NCI-H1436 treated with DMSO at 0.1 percent for 48 hours (cell line): Measurements from ENCODE around the gene ADAMTS15.

Source experiments
- DNase-seq: peaks from one replicate; lab custom pipeline; 2025; lab: John Stamatoyannopoulos, UW

ADAMTS15 gene

GRCh38 chr11:130478881-130479280 lies 30.4 kb downstream of the ADAMTS15 start:
- no peak for DNase-seq

- DNase-seq: no peak
Measured at GRCh38 chr11:130480186-130480585, 31.7 kb downstream of the ADAMTS15 start.

DNA sequence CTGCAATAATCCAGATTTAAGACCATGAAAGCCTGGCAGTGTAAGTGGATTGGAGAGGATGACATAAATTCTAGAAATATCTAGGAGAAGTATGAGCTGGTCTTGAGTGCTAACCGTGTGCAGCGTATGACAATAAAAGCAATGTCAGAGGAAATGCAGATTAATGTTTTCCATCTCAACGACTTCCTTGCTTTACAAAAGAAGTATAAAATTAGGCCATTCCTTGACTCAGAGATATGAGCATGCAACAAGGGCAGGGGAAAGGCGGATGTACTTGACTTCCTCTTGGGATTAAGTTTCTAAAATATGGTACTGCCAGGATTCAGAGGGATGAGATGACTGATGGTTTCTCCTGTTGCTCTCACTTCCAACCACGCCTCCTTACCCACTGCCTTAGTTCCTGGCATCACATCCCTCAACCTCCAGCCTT lies 32.3 kb downstream of the ADAMTS15 start:
- DNase-seq: no peak

- DNase-seq: no peak
Measured at GRCh38 chr11:130483124-130483523, 34.7 kb downstream of the ADAMTS15 start.

DNA sequence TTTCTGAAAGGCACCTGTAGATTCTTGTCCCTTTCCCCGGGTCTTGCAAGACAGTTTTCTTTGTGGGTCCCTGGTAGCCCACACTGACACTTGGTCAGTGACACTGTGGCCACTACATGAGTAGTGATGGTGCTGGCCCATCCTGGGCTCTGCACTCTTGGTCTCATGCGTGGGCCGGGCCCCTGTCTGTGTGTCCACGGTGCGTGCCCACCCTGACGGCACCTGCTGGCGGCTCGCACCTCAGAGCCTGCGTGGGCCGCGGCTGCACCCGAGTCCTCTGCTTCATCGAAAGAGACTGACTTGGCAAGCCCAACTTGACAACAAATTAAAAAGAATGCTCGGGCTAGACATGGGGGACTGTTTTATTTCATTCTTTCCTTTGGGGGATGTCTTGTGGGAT lies 37.5 kb downstream of the ADAMTS15 start:
- DNase-seq: no peak

DNA sequence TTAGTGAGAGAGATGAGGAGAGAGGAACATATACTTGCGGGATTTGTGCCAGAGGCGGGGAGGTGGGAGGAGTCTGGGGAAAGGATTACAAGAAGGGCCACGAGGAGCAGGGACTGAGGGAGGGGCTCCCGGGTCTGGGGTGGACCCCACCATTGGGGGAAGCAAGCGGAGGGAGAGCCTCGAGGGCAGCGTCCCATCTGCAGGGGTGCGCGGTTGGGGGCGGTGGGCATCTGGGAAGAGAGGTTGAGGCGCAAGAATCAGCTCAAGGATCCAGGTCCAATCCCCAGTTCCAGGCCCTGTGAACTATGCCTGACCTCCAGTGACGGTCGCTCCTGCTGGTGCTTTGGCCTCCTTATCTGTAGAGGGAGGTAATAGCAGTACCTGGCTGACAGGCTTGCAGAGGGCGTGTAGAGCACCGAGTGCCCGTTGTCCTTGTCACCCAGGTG lies 38.0 kb downstream of the ADAMTS15 start:
- DNase-seq: no peak

- DNase-seq: no peak
Measured at GRCh38 chr11:130486987-130487923, 38.8 kb downstream of the ADAMTS15 start.

DNA sequence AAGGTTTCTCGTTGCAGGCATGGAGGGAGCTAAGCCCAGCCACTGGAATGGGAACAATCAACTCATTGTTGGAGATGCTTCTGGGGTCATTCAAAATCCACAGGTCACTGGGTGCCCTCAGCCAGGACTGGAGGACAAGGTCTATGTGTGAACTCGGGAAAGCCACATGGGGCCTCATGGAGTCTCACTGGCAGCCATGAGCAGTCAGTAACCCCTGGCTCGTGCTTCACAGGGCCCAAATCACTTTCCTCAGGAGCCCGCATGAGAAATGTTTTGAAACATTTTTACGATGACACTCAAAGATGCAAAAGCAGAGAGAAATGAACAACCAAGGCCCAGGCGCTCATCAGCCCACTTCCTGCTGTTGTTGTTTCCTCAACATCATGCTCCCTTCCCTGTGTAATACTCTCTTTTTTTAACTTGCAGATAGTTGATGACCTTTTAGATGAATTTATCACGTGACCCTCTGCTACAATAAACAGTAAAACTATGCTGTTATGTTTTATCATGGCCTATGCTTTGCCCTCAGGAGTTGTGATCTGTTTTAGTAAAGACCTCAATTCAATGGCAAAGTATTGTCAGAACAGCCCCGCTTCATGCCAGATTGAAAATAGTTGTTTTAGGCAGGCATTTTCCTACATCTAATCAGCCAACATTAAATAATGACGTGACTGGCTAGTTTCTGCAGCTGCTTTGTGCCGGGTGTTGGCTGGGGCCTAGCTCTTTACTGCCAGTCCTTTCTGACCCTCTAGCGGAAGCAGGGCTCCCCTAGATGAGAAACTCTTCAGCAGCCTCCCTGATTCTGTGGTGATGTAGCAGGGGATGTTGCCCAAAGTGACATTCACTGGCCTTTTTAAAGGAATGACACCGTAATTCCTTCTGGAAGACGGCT lies 39.7 kb downstream of the ADAMTS15 start:
- no peak for DNase-seq

- DNase-seq: no peak
Measured at GRCh38 chr11:130488848-130489584, 40.6 kb downstream of the ADAMTS15 start.

DNA sequence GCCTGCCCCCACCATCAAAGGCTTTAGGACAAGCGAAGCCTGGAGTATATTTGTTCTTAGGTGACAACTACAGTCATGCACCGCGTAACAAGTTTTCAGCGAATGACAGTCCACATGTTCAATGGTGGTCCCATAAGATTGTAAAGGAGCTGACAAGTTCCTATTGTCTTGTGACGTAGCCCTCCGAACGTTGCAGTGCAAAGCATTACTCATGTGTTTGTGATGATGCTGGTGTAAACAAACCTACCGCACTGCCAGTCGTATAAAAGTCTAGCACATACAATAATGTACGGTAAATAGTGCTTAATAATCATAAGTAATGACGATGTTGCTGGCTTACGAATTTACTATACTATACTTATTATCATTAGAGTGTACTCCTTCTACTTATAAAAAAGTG lies 41.3 kb downstream of the ADAMTS15 start:
- no peak for DNase-seq

GRCh38 chr11:130490682-130491449 lies 42.4 kb downstream of the ADAMTS15 start:
- DNase-seq: no peak

DNA sequence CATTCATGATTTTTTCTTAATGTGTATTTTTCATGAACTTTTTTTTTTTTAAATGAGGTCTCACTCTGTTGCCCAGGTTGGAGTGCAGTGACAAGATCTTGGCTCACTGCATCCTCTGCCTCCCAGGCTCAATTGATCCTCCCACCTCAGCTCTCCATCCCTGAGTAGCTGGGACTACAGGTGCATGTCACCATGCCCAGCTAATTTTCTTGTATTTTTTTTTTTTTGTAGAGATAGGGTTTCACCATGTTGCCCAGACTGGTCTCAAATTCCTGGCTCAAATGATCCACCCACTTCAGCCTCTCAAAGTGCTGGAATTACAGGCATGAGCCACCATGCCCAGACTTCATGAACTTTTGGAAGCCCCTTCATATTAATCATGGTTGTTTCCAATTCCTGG lies 49.7 kb downstream of the ADAMTS15 start:
- no peak for DNase-seq

DNA sequence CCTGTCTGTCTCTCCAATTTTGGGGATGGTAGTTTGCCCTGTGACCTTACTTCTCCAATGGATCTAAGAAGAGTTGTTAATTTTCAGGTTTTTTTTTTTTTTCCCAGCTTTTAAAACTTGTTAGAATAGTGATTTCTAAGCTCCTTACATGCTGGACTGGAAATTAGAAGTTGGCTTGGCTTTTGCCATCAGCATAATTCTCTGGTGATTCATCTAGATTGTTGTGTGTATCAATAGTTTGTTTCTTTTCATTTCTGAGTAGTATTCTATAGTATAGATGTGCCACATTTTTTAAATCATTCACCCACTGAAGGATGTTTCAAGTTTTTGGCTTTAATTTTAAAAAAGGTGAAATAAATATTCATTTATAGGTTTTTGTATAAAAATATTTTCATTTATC lies 51.4 kb downstream of the ADAMTS15 start:
- DNase-seq: no peak

DNA sequence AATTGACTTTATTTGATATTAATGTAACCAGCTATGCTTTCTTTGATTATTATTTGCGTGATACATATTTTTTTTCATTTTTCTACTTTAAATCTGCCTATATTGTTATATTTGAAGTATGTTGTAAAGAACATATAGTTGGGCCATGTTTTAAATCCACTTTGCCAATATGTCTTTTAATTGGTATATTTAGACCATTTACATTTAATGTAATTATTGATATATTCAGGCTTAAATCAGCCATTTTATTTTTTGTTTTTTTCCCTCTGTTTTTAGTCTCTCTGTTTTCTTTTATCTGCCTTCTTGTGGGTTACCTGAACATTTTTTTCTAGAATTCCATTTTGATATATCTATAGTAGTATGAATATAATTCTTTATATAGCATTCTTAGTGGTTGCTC lies 55.9 kb downstream of the ADAMTS15 start:
- DNase-seq: no peak

GRCh38 chr11:130508913-130509312 lies 60.5 kb downstream of the ADAMTS15 start:
- DNase-seq: no peak

DNA sequence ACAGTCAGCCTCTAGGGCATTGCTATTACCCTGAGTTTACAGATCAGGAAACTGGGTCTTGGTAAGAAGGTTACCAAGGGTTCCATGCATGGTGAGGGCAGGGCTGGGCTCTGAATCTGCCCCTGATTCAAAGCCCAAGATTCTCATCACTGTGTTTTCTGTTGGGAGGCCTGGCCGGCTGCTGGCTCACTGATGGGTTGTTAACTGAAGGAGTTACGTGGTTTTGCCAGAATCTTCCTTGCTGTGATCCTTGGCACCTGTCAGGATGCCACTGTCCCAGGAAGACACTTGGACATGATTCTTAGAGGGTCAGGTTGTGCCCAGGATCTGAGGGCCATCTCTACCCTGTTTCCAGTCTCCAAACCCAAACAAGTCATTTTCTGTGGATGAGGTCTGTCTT lies 61.5 kb downstream of the ADAMTS15 start:
- no peak for DNase-seq

DNA sequence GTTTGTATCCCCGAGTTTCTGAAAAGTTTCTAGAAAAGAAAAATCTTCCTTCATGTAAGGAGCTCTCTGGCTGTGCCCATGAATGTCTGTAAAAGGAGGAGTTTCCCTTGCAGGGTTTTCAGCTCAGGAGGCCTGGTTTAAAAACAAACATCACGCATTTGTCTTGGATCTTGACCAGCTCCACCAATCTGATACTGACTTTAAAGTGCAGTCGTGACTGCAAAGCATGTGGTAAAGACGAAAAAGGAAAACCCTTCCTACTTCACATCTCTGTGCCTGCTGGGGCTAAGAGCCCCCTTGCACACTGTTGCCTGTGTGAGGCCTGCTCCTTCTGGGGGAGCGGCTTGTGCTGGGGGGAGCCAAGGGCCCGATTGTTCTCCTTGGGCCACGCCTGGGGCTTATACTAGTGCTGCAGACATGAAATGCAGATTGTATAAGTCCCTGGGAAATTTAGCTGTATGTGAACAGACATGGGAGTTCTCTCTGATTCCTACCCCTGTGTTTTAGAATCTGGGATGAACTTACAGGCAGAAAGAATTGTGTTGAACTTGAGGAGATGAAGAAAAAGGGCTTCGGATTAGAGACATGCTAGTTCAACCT lies 62.1 kb downstream of the ADAMTS15 start:
- DNase-seq: no peak

DNA sequence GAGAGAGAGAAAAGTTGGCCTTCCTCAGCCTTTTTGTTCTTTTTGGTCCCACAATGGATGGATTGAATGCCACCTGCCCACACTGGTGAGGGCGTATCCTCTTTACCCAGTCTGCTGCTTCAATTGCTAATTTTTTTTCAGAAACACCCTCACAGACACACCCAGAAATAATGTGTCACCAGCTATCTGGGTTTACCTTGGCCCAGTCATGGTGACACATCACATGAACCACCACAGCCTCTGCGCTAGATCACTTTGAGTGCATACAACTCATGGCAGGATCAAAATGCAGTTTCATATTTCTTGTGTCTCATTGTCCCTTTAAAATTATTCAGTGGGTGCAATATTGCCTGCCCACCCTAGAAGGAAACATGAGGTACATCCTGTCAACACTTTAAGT lies 63.3 kb downstream of the ADAMTS15 start:
- DNase-seq: no peak

- DNase-seq: no peak
Measured at GRCh38 chr11:130512662-130513061, 64.2 kb downstream of the ADAMTS15 start.

DNA sequence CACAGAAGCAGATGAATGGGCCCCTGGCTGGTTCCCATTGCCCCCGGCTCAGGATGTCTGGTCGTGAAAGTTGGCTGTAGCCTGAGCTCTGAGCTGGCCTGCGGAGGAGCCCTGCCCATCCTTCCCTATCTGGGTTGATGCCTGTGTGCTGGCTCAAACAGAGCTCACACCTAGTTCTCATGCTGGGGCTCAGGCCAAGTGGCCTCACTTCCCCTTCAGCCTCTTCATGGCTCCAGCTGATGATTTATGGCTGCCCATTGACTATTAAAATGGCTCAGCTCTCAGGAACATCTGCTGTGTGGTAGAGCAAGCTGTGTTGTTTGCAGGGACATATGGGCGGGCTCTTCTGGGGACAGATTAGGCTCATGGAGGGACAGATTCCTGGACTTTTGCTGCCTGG lies 64.7 kb downstream of the ADAMTS15 start:
- DNase-seq: no peak

DNA sequence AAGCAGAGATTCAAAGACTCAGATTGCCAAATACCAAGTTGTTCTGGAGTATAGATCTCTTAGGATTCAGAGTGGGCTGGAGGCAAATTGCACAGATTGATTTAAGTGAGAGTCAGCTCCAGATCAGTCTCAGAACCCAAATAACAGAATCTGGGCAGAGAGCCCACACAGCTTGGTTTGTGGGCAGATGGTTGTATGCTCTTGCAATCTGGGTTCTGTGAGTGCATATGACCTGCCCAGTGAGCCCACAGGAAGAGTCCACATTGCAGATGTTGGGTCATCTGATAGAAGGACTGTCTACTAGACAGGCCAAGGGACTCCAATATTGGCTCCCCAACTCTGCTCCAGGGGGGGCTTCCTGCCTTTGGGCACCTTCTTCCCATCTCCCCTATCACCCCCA lies 65.9 kb downstream of the ADAMTS15 start:
- DNase-seq: no peak
